ENCODE data around the gene EDC4. TPM values are rescaled to one million over a fixed set of nuclear protein-coding genes. Genes with fewer than 3 reads are reported as not detected.
A peak's percentile ranks its signal among the peaks of the same experiment; 100 is the strongest.
"Not testable (repeated sequence)": the region's sequence is repeated elsewhere in the genome, so short reads cannot be mapped to it uniquely, and the experiment has no call there.

Gene EDC4
- total RNA-seq, 4 donors from 2014 or later: 36.7 to 62.4 (median 55.6) TPM

DNA sequence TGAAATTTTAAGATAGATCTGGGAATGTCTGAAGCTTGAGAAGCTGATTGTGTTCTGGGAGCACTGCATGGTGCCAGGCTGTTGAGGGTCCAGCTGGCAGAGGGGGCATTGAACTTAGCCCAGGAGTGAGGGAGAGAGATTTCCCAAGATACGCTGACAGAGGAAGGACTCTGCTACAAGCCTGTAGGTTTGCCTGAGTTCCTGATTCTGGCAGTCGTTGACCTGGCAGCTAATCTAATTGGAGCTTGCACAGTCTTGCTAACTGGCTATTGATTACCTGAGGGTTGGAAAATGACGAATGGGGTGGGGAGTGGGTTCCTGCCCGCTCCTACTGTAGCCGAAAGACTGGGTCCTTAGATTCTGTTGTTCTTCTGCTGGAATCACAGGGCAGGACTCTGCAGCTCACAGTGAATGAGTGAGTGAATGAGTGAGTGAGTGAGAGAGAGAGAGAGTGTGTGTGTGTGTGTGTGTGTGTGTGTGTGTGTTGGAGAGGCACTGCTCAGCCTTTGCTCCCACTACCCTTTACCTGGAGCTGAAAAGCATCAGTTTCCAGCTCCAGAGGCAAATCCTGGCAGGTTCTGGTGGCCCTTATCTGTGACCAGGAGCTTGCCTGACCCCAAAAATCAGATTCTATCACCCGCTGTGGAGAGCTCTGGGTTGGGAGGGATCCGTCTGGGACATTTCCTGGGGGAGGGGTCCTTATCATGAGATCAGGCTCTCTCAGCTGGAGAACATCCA, 42.1 kb downstream of the EDC4 start:
- 81 to 82% methylated on average over 7 of the region's 7 CpGs for WGBS, 2 donors
- peaks cover 0 to 55% (median 6%) of the 10 kb centered on the region in 3 donors for H3K36me3 ChIP-seq
- no peaks in the 10 kb centered on the region for H3K9me3 ChIP-seq

DNA sequence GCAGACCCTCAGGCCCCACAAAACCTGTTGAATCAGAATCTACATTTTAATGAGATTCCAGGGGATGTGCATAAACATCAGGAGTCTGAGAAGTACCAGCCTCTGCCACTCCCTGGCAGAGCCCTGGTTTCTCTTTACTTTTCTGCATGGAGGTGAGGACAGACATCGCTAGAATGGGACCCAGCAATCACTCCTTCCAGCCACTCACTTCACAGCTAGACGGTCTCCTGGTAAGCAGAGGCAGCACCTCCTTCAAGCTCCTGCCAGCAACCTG, 42.6 kb downstream of the EDC4 start:
- Histone ChIP-seq H3K4me1 (peaks cover 0 to 59% (median 4%) of the 10 kb centered on the region in 4 donors), H3K36me3 (peaks cover 0 to 49% (median under 1%) of the 10 kb centered on the region in 3 donors)
- not testable (repeated sequence) for DNase-seq (ENCODE audit: low spot score in 2 of 2)

More for the DNA sequence above, 42.1 kb downstream of the EDC4 start:
- DNase-seq (ENCODE audit: low spot score in 2 of 2): no peak
- H3K4me3 ChIP-seq: no peak overlapping the region
- no peak overlapping the region for H3K27ac ChIP-seq
- peaks cover 0 to 54% (median 4%) of the 10 kb centered on the region in 4 donors for H3K4me1 ChIP-seq
- TF ChIP-seq, protein P1, sequence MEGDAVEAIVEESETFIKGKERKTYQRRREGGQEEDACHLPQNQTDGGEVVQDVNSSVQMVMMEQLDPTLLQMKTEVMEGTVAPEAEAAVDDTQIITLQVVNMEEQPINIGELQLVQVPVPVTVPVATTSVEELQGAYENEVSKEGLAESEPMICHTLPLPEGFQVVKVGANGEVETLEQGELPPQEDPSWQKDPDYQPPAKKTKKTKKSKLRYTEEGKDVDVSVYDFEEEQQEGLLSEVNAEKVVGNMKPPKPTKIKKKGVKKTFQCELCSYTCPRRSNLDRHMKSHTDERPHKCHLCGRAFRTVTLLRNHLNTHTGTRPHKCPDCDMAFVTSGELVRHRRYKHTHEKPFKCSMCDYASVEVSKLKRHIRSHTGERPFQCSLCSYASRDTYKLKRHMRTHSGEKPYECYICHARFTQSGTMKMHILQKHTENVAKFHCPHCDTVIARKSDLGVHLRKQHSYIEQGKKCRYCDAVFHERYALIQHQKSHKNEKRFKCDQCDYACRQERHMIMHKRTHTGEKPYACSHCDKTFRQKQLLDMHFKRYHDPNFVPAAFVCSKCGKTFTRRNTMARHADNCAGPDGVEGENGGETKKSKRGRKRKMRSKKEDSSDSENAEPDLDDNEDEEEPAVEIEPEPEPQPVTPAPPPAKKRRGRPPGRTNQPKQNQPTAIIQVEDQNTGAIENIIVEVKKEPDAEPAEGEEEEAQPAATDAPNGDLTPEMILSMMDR (IDR thresholded peaks at IDR 0.05): no peak
- no peak for TF ChIP-seq EP300 (IDR thresholded peaks at IDR 0.05)
- no peak for TF ChIP-seq POLR2A (IDR thresholded peaks at IDR 0.05)
- H3K27me3 ChIP-seq: no peaks in the 10 kb centered on the region

DNA sequence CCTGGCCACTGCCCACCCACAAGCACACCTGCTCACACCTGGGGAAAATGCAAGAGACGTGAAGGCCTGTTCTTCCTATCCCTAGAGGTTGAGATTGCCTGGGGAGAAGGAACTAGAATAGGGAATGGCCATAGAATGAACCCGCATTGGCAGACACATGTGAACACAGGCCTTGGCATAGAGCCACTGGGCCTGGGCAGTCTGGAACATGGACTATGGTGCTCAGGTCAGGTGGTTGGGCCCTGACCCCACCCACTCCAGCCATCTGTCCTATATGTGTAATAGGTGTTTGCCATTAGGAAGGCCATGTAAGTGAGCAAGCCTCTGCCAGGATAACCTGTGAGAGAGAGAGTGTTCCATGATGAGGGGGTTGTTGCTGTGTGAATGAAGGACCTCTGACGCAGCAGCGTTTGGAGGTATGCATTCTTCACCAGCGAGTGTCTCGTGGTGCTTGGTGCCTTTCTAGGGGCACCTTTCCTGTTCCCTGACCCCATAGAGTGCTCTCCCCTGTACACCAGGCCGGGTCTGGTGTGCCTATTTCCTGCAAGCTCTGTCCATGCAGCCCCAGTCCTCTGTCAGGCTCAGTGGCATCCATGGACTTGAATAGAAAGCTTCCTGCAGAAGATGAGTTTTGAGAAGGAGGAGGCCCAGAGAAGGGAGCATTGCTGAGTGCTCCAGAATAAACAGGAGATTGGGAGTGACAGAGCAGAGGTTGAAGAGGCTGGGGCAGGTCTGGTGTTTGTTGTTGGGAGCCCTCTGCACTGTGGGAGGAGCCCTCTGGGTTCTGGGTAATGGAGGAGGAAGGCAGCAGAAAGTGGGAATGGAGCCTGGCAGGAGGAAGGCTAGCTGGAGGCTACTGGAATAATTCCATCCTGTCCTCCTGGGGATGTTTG, 43.2 kb downstream of the EDC4 start:
- H3K27me3 ChIP-seq: no peaks in the 10 kb centered on the region
- H3K4me1 ChIP-seq: peaks cover 0 to 56% (median 4%) of the 10 kb centered on the region in 4 donors
- DNase-seq (ENCODE audit: low spot score in 2 of 2): no peak
- no peak overlapping the region for H3K4me3 ChIP-seq
- peak overlapping the region in 1 of 4 donors; percentile 16 for H3K27ac ChIP-seq
- no peaks in the 10 kb centered on the region for H3K9me3 ChIP-seq
- H3K36me3 ChIP-seq: peaks cover 0 to 44% (median 0%) of the 10 kb centered on the region in 3 donors
- no peak for TF ChIP-seq EP300 (IDR thresholded peaks at IDR 0.05)
- TF ChIP-seq, protein P1 (IDR thresholded peaks at IDR 0.05): no peak
- TF ChIP-seq POLR2A (IDR thresholded peaks at IDR 0.05): no peak
- 70 to 75% methylated on average over 7 of the region's 7 CpGs for WGBS, 2 donors

More for the DNA sequence above, 42.6 kb downstream of the EDC4 start:
- H3K27me3 ChIP-seq, H3K9me3 ChIP-seq, H3K4me3 ChIP-seq, H3K27ac ChIP-seq: not testable (repeated sequence)
- 84 to 89% methylated on average over 2 of the region's 2 CpGs for WGBS, 2 donors

DNA sequence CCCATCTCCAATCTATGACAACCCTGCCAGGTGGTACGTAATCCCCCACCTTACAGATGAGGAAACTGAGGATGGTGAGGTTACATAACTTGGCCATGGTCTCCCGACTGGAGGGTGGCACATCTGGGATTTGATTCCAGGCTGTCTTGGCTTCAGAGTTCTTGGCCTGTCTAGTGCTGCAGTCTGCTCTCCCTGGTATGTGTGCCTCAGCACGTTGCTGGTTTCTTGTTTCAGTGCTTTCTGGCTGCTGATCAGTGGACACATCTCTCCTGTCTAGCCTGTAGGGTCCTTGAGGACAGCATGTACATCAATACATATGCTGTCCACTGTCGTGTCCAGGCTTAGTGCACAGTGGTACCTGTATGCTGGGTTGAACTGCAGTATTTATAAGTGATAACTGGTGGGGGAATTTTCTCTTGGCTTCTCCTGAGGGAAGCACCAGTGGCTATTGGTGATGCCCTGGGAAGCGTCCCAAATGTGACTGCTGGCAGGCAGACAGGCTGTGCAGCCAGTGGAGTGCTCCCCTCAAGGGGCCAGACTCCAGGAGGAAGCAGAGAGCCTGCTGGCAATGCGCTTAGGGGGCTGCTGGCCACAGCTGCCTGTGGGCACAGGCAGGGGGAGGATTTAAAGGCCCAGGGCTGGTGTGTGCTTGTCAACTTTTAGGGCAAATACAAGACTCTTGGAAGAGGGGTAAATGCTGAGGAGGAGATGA, 44.4 kb downstream of the EDC4 start:
- no peak for DNase-seq (ENCODE audit: low spot score in 2 of 2)
- WGBS, 2 donors: 56% methylated on average over 6 of the region's 6 CpGs
- Histone ChIP-seq H3K36me3 (peaks cover 0 to 32% (median 0%) of the 10 kb centered on the region in 3 donors), H3K4me3 (no peak overlapping the region), H3K27me3 (no peaks in the 10 kb centered on the region), H3K9me3 (no peaks in the 10 kb centered on the region), H3K4me1 (peaks cover 0 to 60% (median 8%) of the 10 kb centered on the region in 4 donors), H3K27ac (no peak overlapping the region)
- no peak for TF ChIP-seq POLR2A (IDR thresholded peaks at IDR 0.05)
- TF ChIP-seq EP300 (IDR thresholded peaks at IDR 0.05): no peak
- TF ChIP-seq, protein P1 (IDR thresholded peaks at IDR 0.05): no peak

DNA sequence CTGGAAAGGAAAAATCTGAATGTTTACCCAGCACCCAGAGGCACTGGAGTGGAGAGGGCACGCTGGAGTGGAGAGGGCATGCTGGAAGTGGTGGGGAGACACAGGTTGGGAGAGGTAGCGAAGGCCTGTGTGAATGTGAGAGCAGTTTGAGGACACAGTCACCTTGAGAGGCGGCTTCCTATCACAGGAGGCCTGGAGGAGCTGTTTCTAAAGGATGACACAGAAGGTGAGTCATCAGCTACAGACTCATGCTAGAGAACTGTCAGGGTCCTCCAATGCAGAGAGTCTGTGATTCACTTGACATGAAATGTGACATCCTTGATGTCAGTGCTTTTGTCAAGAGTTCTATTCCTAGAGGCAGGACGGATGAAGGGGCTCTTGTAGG, 45.0 kb downstream of the EDC4 start:
- WGBS, 2 donors: 83 to 87% methylated on average over 4 of the region's 4 CpGs
- Histone ChIP-seq H3K4me1 (peaks cover 0 to 66% (median 8%) of the 10 kb centered on the region in 4 donors), H3K4me3 (no peak overlapping the region), H3K9me3 (no peaks in the 10 kb centered on the region), H3K27me3 (no peaks in the 10 kb centered on the region), H3K36me3 (peaks cover 0 to 29% (median 0%) of the 10 kb centered on the region in 3 donors), H3K27ac (no peak overlapping the region)
- TF ChIP-seq, protein P1 (IDR thresholded peaks at IDR 0.05): no peak
- no peak for TF ChIP-seq EP300 (IDR thresholded peaks at IDR 0.05)
- no peak for TF ChIP-seq POLR2A (IDR thresholded peaks at IDR 0.05)
- DNase-seq (ENCODE audit: low spot score in 2 of 2): no peak

Data from tibial nerve (tissue), 4 donors.